Heart right ventricle (tissue), 16 donors: Measurements from ENCODE around the gene L3MBTL1. TPM values are rescaled to one million over a fixed set of nuclear protein-coding genes. Genes with fewer than 3 reads are reported as not detected.
A peak's percentile ranks its signal among the peaks of the same experiment; 100 is the strongest.

Experiments used
- ATAC-seq, 8 donors: fragments of 200-7000 bp; cut with Tn5 transposase; one replicate each; pipeline ENCODE4 v1.9.1; 2020; ENCODE audit warnings: mild to moderate bottlenecking in 8 of 8, moderate library complexity in 8 of 8, moderate number of reproducible peaks in 1 of 8
- DNase-seq, 2 donors: peaks; one replicate each; pipeline ENCODE4 v3.0.0-alpha.2; 2020
- H3K27ac ChIP-seq, 10 donors: fragments of 200-600 bp; sonication (generic) in 2 of 10; one replicate each; pipeline versions ENCODE4 v1.5.0 to v1.8.0; 2020 to 2022; ENCODE audit warnings: mild to moderate bottlenecking in 3 of 10
- H3K27me3 ChIP-seq, 7 donors: fragments of 200-600 bp; one replicate each; pipeline ENCODE4 v1.8.0; 2021 to 2022; ENCODE audit warnings: mild to moderate bottlenecking in 2 of 7
- H3K36me3 ChIP-seq, 9 donors: fragments of 200-600 bp; sonication (generic) in 1 of 9; one replicate each; pipeline versions ENCODE4 v1.5.0 to v1.8.0; 2020 to 2022; ENCODE audit warnings: mild to moderate bottlenecking in 2 of 9
- H3K4me1 ChIP-seq, 9 donors: fragments of 200-600 bp; sonication (generic) in 1 of 9; one replicate each; pipeline versions ENCODE4 v1.5.0 to v1.8.0; 2020 to 2022; ENCODE audit warnings: mild to moderate bottlenecking in 4 of 9
- H3K4me3 ChIP-seq, 10 donors: fragments of 200-600 bp; sonication (generic) in 2 of 10; one replicate each; pipeline versions ENCODE4 v1.5.0 to v1.8.0; 2020 to 2022; ENCODE audit warnings: mild to moderate bottlenecking in 7 of 10, moderate library complexity in 2 of 10
- H3K9me3 ChIP-seq, 11 donors: fragments of 200-600 bp in 10 of 11; sonication (generic) in 2 of 11; one replicate each; pipeline versions ENCODE4 v1.5.0 to v1.8.0; 2013 to 2022; ENCODE audit warnings: mild to moderate bottlenecking in 2 of 11, control low read depth in 1 of 11, moderate library complexity in 1 of 11
- WGBS, 2 donors: extraction: QIAGEN DNeasy Blood & Tissue Kit; methylation state at CpG; one replicate each; pipeline ENCODE4 v1.1.7; 2013; ENCODE audit warnings: inconsistent platforms in 1 of 2; 5-methylcytosine and 5-hydroxymethylcytosine counted together
- intact Hi-C, 10 donors: fragments of 100-400 bp; cut with DNase I; formaldehyde crosslinking; loops; one replicate each; pipeline versions ENCODE4 v1.11.1 to v1.14.2; 2022
- polyA plus RNA-seq, 2 donors: library from polyadenylated mRNA; stranded (reverse); fragments of 200-250 nt; gene quantifications; one replicate each; pipeline ENCODE4 v1.2.3, GENCODE V29; 2013
- total RNA-seq, 10 donors: library from RNA; stranded (reverse); fragmentation: NEBNext Ultra II Directional in 3 of 10; extraction: Animal tissue kit (Norgen Biotek cat#: 25700) in 3 of 10; gene quantifications; one replicate each; pipeline versions ENCODE4 v1.2.1 to v1.2.4, GENCODE V29; 2021 to 2023
- TF ChIP-seq, protein P1 (sequence below), 9 donors: fragments of 200-600 bp; sonication (generic) in 2 of 9; IDR thresholded peaks; one replicate each; pipeline versions ENCODE4 v1.5.0 to v1.8.0; 2021 to 2022; ENCODE audit warnings: antibody characterized with exemption in 9 of 9, mild to moderate bottlenecking in 5 of 9, moderate library complexity in 1 of 9
- donor health status: Arrhythmogenic right ventricular cardiomyopathy.
- donor health status: ischemic (EF 13 %, LVEDD 7.1; RV severe dilation, severe dysfunction).
- donor health status: healthy with polysubstance abuse.
- donor health status: DM: no; HTN: yes; CAD: no.
- donor health status: DM: no; HTN: no; CAD: no.
- donor health status: ischemic (EF 25% LVEDD 6.9; RV normal size, moderate dysfunction).
- donor health status: ischemic (EF 25% LVEDD 5.7; RV mildly dilated, moderate dysfunction).
- donor health status: healthy.
- donor health status: DM: yes; HTN: yes; CAD: no.
- donor health status: Ischemic cardiomyopathy.
- donor health status: ischemic (EF 35%, LVEDD 5.7; RV mildly dilated, moderate dysfunction).
- donor health status: nonischemic (EF 11% LVEDD 7.7; RV severe dilation, severe dysfunction).
- donor health status: DM: yes; HTN: yes; CAD: no.
- donor health status: PGD.
- donor health status: ischemic (EF 29% LVEDD 5.4; RV normal size, mild dysfunction).
- donor health status: nonischemic (EF 23%, LVEDD 6.1; RV moderate dilation, normal function).

The L3MBTL1 gene
- total and polyA plus RNA-seq, 12 donors: 1.2 to 9.0 (median 4.9) TPM

DNA sequence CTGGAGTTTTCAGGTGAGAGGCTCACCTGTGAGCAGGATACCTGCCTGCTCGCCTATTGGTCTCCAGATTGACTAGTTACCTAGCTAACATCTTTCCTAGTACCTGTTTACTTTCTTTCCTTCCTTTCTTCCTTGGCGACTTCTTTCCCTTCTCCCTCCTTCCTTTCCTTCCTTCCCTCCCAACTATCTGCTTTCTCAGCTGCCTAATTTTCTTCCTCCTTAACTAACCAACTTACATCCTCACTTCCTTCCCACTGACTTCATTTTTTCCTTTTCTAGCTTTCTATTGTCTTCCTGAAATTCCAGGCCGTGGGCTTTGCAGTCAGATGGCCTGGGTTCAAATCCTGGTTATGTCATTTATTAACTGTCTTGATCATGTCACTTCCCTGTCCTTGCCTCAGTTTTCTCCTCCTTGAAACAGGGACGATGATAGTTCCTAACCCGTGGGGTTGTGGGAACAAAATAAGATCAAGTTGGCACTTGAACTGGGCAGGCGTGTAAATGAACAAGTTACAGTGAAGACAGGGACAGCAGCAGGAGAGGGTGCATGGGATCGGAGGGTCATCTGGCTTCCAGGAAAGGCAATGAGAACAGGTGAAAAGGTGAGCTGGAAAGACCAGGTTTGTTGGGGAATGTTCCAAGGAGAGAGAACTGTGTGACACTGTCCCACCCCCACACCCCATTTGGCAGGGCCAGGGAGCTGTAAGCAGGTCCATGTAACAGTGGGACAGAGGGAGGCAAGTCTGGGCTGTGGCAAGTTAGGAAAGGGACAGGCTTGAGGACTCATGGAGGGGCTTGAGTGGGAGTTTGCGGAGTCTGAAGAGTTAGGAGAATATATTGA, 51.9 kb downstream of the L3MBTL1 start:
- intact Hi-C loops: no loop called here
- Histone ChIP-seq H3K27ac (no peak overlapping the region), H3K4me1 (peaks cover 0 to 10% (median 0%) of the 10 kb centered on the region in 9 donors), H3K4me3 (no peak overlapping the region), H3K27me3 (no peaks in the 10 kb centered on the region), H3K36me3 (no peaks in the 10 kb centered on the region), H3K9me3 (no peaks in the 10 kb centered on the region)
- ATAC-seq: no peak
- TF ChIP-seq, protein P1, sequence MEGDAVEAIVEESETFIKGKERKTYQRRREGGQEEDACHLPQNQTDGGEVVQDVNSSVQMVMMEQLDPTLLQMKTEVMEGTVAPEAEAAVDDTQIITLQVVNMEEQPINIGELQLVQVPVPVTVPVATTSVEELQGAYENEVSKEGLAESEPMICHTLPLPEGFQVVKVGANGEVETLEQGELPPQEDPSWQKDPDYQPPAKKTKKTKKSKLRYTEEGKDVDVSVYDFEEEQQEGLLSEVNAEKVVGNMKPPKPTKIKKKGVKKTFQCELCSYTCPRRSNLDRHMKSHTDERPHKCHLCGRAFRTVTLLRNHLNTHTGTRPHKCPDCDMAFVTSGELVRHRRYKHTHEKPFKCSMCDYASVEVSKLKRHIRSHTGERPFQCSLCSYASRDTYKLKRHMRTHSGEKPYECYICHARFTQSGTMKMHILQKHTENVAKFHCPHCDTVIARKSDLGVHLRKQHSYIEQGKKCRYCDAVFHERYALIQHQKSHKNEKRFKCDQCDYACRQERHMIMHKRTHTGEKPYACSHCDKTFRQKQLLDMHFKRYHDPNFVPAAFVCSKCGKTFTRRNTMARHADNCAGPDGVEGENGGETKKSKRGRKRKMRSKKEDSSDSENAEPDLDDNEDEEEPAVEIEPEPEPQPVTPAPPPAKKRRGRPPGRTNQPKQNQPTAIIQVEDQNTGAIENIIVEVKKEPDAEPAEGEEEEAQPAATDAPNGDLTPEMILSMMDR (IDR thresholded peaks at IDR 0.05): no peak
- no peak for DNase-seq
- WGBS, 2 donors: 83 to 84% methylated on average over 8 of the region's 8 CpGs

DNA sequence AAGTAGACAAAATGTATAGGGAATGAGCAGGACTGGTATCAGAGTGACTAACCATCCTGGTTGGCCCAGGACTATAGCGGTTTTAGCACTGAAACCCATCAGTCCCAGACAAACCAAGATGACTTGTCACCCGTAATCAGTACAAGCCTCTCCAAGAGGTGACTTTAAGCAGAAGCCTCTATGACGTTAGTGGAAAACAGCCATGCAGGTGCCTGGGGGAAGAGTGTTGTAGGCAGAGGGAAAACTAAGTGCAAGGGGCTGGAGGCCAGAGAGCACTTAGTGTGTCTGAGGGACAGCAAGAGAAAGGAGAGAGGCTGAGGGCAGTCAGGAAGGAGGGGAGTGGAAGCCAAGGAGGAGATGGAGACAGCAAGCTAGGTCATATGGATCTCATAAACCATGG, 53.5 kb downstream of the L3MBTL1 start:
- DNase-seq: no peak
- 73 to 78% methylated on average over 3 of the region's 3 CpGs for WGBS, 2 donors
- no peak for ATAC-seq
- H3K4me1 ChIP-seq: peaks cover 0 to 10% (median 0%) of the 10 kb centered on the region in 9 donors
- no peak overlapping the region for H3K4me3 ChIP-seq
- H3K9me3 ChIP-seq: no peaks in the 10 kb centered on the region
- intact Hi-C loops: no loop called here
- TF ChIP-seq, protein P1 (IDR thresholded peaks at IDR 0.05): no peak
- H3K36me3 ChIP-seq: no peaks in the 10 kb centered on the region
- no peak overlapping the region for H3K27ac ChIP-seq
- H3K27me3 ChIP-seq: no peaks in the 10 kb centered on the region

DNA sequence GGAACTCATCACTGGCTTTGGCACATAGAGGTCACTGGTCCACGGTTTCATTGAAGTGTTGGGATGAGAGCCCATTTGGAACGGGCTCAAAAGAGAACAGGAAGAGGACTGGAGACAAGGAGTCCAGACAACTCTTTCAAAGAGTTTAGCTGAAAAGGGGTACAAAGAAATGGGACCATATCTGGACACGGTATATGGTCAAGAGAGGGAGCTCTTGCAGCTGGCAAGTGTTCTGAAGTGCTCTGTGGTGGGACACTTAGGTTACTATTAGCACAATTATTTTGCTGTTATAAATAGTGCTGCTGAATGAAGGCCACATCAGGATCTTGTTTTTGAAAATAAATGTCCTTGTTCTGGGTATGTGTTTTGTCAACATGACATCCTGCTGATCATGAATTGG, 55.9 kb downstream of the L3MBTL1 start:
- DNase-seq: no peak
- Histone ChIP-seq H3K4me3 (no peak overlapping the region), H3K36me3 (no peaks in the 10 kb centered on the region), H3K27me3 (no peaks in the 10 kb centered on the region), H3K27ac (no peak overlapping the region), H3K4me1 (peaks cover 0 to 5% (median 0%) of the 10 kb centered on the region in 9 donors), H3K9me3 (no peaks in the 10 kb centered on the region)
- peak in 2 of 8 donors; percentile 12 to 36 for ATAC-seq
- 29 to 47% methylated on average over 3 of the region's 3 CpGs for WGBS, 2 donors
- intact Hi-C loops: no loop called here
- TF ChIP-seq, protein P1 (IDR thresholded peaks at IDR 0.05): no peak

DNA sequence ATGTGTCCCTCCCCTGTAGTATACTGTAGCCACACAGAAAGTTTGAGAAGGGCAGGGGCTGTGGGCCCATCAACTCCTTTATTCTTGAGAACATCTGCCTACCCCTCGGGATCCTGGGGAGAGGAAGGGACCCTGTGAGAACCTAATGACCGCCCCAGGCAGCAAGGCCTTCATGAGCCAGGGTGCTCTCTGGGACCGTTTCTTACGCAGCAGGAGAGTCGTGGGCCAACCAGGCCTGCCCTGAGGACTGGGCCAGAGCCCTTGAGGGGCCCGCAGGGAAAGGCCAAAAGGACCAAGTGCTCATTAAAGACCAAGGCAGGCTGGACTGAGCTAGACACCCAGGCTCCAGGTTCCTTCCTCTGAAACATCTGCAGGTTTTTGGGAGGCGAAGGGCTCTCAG, 56.5 kb downstream of the L3MBTL1 start:
- intact Hi-C loops: no loop called here
- WGBS, 2 donors: 95% methylated on average over 7 of the region's 7 CpGs
- Histone ChIP-seq H3K27me3 (no peaks in the 10 kb centered on the region), H3K36me3 (no peaks in the 10 kb centered on the region), H3K4me1 (peaks cover 0 to 4% (median 0%) of the 10 kb centered on the region in 9 donors), H3K4me3 (no peak overlapping the region), H3K9me3 (no peaks in the 10 kb centered on the region), H3K27ac (no peak overlapping the region)
- no peak for DNase-seq
- no peak for ATAC-seq
- TF ChIP-seq, protein P1 (IDR thresholded peaks at IDR 0.05): no peak
